ENCODE data around the gene MRPL52. TPM values are rescaled to one million over a fixed set of nuclear protein-coding genes. Genes with fewer than 3 reads are reported as not detected.
"Not testable (repeated sequence)": the region's sequence is repeated elsewhere in the genome, so short reads cannot be mapped to it uniquely, and the experiment has no call there.

The MRPL52 gene
- total RNA-seq, 1 donor from 2014 or later, result 182 TPM

DNA sequence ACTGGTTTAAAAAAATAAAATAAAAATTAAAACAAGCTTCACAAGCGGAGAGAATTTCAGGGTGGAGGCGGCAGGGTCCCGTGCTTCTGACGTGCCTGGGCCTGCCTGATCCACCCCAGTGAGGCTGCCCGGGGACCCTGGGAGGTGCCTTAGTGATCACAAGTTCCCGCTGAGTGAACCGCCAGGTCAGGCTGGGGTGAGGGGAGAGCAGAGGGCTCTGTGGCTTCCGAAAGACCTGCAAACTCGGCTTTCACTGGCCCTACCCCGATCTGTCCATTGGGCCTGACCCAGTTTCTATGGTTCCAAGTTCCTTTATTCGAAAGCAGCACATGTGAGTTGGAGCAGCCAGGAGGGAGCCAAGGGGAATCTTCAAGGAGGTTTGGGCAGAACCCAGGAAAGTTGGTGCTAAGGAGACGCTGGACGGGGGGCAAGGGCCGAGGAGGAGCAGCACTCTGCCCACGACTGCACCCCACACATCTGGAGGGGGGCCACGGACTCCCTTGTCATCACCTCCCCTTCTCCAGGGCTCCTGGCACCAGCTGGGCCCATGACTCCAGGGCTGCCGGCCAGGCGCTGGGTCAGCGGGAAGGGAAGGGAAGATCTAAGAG lies 19.6 kb downstream of the MRPL52 start:
- Mint-ChIP-seq H3K4me3 (ENCODE audit: unreplicated experiment) (no peak overlapping the region), H3K27me3 (ENCODE audit: low read depth, unreplicated experiment) (no peaks in the 10 kb centered on the region), H3K4me1 (ENCODE audit: low read depth, unreplicated experiment) (peaks cover 27% of the 10 kb centered on the region), H3K9me3 (ENCODE audit: unreplicated experiment) (no peaks in the 10 kb centered on the region), H3K36me3 (ENCODE audit: low read depth, unreplicated experiment) (peaks cover 5% of the 10 kb centered on the region), H3K27ac (ENCODE audit: unreplicated experiment) (peak overlapping the region; percentile 91)
- peak overlapping the region; percentile 61 for H3K4me2 ChIP-seq (ENCODE audit: low read length)
- no peak for TF ChIP-seq EZH2 (IDR thresholded peaks at IDR 0.05; ENCODE audit: insufficient read depth, low read length)
- TF ChIP-seq, protein P1, sequence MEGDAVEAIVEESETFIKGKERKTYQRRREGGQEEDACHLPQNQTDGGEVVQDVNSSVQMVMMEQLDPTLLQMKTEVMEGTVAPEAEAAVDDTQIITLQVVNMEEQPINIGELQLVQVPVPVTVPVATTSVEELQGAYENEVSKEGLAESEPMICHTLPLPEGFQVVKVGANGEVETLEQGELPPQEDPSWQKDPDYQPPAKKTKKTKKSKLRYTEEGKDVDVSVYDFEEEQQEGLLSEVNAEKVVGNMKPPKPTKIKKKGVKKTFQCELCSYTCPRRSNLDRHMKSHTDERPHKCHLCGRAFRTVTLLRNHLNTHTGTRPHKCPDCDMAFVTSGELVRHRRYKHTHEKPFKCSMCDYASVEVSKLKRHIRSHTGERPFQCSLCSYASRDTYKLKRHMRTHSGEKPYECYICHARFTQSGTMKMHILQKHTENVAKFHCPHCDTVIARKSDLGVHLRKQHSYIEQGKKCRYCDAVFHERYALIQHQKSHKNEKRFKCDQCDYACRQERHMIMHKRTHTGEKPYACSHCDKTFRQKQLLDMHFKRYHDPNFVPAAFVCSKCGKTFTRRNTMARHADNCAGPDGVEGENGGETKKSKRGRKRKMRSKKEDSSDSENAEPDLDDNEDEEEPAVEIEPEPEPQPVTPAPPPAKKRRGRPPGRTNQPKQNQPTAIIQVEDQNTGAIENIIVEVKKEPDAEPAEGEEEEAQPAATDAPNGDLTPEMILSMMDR (IDR thresholded peaks at IDR 0.05; ENCODE audit: insufficient read depth, low read depth, low read length), result no peak
- peaks cover 20% of the 10 kb centered on the region for H3K36me3 ChIP-seq (ENCODE audit: insufficient read depth, low read length)
- peak overlapping the region; percentile 99 for H3K27ac ChIP-seq (ENCODE audit: low read depth, low read length)
- H4K20me1 ChIP-seq (ENCODE audit: insufficient read depth, low read length), result peaks cover 22% of the 10 kb centered on the region
- H3K9ac ChIP-seq (ENCODE audit: low read length), result peak overlapping the region; percentile 85
- no peaks in the 10 kb centered on the region for H3K9me3 ChIP-seq (ENCODE audit: insufficient read depth, low read depth, low read length)
- no peaks in the 10 kb centered on the region for H3K27me3 ChIP-seq (ENCODE audit: insufficient read depth, low read length)
- no peak overlapping the region for H3K4me3 ChIP-seq (ENCODE audit: insufficient read depth, low read depth, low read length)
- peaks cover 19% of the 10 kb centered on the region for H3K79me2 ChIP-seq (ENCODE audit: insufficient read depth, low read length)
- H3K4me1 ChIP-seq (ENCODE audit: insufficient read depth, low read length), result peaks cover 76% of the 10 kb centered on the region
- H2AFZ ChIP-seq (ENCODE audit: low read depth, low read length), result no peak overlapping the region
- FAIRE-seq (no peak), DNase-seq (ENCODE audit: low read depth) (peak; percentile 27)

DNA sequence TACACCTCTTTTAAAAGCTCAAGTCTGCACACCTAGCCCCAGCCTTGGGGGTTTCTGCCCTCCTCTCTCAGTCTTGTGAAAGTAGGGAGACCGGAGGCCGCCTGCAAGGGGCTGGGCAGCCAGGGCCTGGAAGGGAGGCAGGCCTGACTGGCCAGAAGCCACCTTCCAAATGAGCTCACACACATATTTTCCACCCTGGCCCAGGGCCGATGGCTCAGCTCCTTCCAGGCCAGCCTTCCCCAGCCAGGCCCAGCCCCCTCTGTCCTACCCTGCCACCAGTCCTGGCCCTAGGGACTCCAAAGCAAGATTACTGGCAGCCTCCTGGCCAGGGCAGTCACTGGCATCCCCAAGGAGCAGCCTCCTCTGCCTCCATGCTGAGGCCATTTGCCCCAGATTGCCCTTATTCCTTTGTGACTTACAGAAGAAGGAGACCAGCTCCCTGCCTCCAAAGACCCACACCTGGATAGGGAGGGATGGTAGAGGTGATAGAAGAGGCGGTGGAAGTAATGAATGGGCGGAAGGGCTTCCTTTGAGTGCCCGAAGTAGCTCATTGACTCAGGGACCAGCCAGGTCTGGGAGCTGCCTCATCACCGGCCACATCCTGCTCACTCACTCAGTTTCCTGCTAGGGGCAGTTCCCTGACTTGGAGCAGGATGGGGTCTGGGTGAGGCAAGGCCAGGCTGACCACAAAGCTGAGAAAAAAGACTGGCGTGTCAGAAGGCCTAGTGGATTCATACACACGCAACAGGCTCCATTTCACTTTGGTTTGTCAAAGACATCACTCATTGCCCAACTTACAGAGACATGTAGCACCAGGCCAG lies 21.5 kb downstream of the MRPL52 start:
- no peaks in the 10 kb centered on the region for H3K9me3 ChIP-seq (ENCODE audit: insufficient read depth, low read depth, low read length)
- no peak for TF ChIP-seq EZH2 (IDR thresholded peaks at IDR 0.05; ENCODE audit: insufficient read depth, low read length)
- TF ChIP-seq, protein P1 (IDR thresholded peaks at IDR 0.05; ENCODE audit: insufficient read depth, low read depth, low read length), result no peak
- peak overlapping the region; percentile 87 for H3K9ac ChIP-seq (ENCODE audit: low read length)
- peaks cover 67% of the 10 kb centered on the region for H3K4me1 ChIP-seq (ENCODE audit: insufficient read depth, low read length)
- peak overlapping the region; percentile 94 for H3K27ac Mint-ChIP-seq (ENCODE audit: unreplicated experiment)
- H3K36me3 Mint-ChIP-seq (ENCODE audit: low read depth, unreplicated experiment), result peaks cover 3% of the 10 kb centered on the region
- peaks cover 6% of the 10 kb centered on the region for H3K36me3 ChIP-seq (ENCODE audit: insufficient read depth, low read length)
- peaks cover 8% of the 10 kb centered on the region for H4K20me1 ChIP-seq (ENCODE audit: insufficient read depth, low read length)
- DNase-seq (ENCODE audit: low read depth) (peak; percentile 98), FAIRE-seq (peak; percentile 98)
- H3K9me3 Mint-ChIP-seq (ENCODE audit: unreplicated experiment), result no peaks in the 10 kb centered on the region
- no peak overlapping the region for H2AFZ ChIP-seq (ENCODE audit: low read depth, low read length)
- H3K4me2 ChIP-seq (ENCODE audit: low read length), result peak overlapping the region; percentile 84
- peaks cover 30% of the 10 kb centered on the region for H3K4me1 Mint-ChIP-seq (ENCODE audit: low read depth, unreplicated experiment)
- H3K79me2 ChIP-seq (ENCODE audit: insufficient read depth, low read length), result peaks cover 2% of the 10 kb centered on the region
- no peaks in the 10 kb centered on the region for H3K27me3 Mint-ChIP-seq (ENCODE audit: low read depth, unreplicated experiment)
- H3K4me3 Mint-ChIP-seq (ENCODE audit: unreplicated experiment), result no peak overlapping the region
- H3K4me3 ChIP-seq (ENCODE audit: insufficient read depth, low read depth, low read length), result peak overlapping the region; percentile 28
- H3K27me3 ChIP-seq (ENCODE audit: insufficient read depth, low read length), result no peaks in the 10 kb centered on the region
- H3K27ac ChIP-seq (ENCODE audit: low read depth, low read length), result peak overlapping the region; percentile 99

DNA sequence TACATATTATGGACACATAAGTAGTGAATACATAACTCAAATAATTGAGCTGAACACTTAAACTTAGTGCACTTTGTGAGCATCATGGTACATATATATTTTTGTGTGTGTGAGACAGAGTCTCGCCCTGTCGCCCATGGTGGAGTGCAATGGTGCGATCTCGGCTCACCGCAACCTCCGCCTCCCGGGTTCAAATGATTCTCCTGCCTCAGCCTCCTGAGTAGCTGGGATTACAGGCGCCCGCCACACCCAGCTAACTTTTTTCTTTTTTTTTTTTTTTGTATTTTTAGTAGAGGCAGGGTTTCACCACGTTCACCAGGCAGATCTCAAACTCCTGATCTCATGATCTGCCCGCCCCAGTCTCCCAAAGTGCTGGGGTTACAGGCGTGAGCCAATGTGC lies 22.5 kb downstream of the MRPL52 start:
- not testable (repeated sequence) for H3K27me3 ChIP-seq (ENCODE audit: insufficient read depth, low read length); H4K20me1 ChIP-seq (ENCODE audit: insufficient read depth, low read length); H2AFZ ChIP-seq (ENCODE audit: low read depth, low read length); H3K27ac Mint-ChIP-seq (ENCODE audit: unreplicated experiment); H3K27me3 Mint-ChIP-seq (ENCODE audit: low read depth, unreplicated experiment); H3K9me3 Mint-ChIP-seq (ENCODE audit: unreplicated experiment); H3K4me2 ChIP-seq (ENCODE audit: low read length); H3K4me3 ChIP-seq (ENCODE audit: insufficient read depth, low read depth, low read length); H3K79me2 ChIP-seq (ENCODE audit: insufficient read depth, low read length); H3K9me3 ChIP-seq (ENCODE audit: insufficient read depth, low read depth, low read length); DNase-seq (ENCODE audit: low read depth); H3K36me3 Mint-ChIP-seq (ENCODE audit: low read depth, unreplicated experiment); H3K36me3 ChIP-seq (ENCODE audit: insufficient read depth, low read length); FAIRE-seq; H3K4me3 Mint-ChIP-seq (ENCODE audit: unreplicated experiment)
- H3K4me1 Mint-ChIP-seq (ENCODE audit: low read depth, unreplicated experiment), result peaks cover 28% of the 10 kb centered on the region
- H3K4me1 ChIP-seq (ENCODE audit: insufficient read depth, low read length), result peaks cover 57% of the 10 kb centered on the region
- H3K9ac ChIP-seq (ENCODE audit: low read length), result peak overlapping the region; percentile 87
- peak overlapping the region; percentile 99 for H3K27ac ChIP-seq (ENCODE audit: low read depth, low read length)

Measured in astrocyte (in vitro differentiated cells and primary cell).